GM21528 (cell line): Measurements from ENCODE around the gene ESRP2.

Experiments used
- ATAC-seq: cut with Tn5 transposase; IDR thresholded peaks from one replicate; pipeline ENCODE4 v1.9.1; 2021; ENCODE audit warnings: mild to moderate bottlenecking, moderate library complexity; ENCODE audit not compliant: unreplicated experiment, low FRiP score

ESRP2 gene

DNA sequence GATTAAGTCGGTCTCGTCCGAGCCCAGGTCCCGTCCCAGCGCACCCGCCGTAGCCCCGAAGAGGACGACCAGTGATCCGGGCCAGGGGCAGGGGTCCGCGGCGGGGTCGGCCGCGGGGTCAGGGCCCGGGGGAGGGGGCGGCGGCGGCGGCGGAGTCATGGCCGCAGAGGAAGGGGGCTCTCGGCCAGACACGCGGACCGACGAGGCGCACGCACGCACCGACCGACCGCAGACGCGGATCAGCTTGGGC lies at the start of gene ESRP2:
Gene ESRP2, minus strand, starts transcription at position 241 of the 250 bp plus-strand sequence. Its CDS starts 82 bp downstream, at position 159.
- no peak for ATAC-seq

- ATAC-seq, result no peak
These were observed 49.8 kb upstream of the ESRP2 start for GRCh38 chr16:68285683-68286082.

DNA sequence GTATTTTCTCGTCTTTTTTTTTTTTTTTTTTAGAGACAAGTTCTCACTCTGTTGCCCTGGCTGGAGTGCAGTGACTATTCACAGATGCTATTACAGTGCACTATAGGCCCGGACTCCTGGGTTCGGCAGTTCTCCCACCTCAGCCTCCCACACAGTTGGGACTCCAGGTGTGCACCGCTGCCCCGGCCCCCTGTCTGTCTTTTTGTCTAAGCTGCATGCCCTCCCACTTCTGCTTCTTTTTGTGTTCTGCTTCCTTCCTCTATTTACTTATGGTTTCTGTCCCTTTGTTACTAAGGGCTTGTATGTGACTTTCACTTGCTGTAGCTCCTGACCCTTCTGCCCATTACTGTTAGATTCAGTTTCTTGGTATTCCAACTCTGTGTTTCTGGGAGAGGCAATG lies 48.9 kb upstream of the ESRP2 start:
- peak; percentile 51 for ATAC-seq

DNA sequence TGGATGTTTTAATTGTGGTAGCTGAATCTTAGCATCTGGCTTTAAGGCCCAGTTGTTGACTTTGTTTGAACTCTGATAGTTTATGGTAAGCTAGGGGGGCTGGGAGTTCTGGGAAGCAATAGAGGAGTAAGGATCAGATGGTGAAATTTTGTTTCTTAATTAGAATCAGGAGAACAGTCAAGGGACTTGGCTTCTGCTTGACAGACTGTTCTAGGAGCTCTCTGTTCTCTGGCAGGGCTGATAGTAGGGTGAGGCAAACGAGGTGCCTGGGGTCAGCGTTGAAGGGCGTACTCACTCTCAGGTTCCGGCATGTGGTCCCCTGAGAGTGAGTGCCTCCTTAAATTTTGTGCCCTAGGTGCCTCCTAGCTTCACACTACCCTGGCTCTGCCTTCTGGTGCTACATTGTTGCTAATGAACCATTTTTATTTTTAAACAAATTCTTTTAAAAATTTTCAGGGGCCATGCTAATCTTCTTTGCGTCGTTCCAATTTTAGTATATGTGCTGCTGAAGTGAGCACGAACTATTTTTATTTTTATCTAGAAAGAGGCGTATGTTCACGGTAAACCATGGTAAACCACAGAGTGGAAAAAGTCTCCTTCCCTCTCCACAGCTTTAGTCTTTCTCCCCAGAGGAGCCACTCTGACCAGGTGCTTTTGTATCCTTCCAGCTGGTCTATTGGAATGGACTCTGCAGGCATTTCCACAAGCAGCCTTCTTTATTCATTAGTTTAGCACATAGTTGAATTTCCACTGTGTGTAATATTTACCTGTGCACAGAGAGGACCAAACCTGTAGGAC lies 48.1 kb upstream of the ESRP2 start:
- peak; percentile 42 for ATAC-seq

DNA sequence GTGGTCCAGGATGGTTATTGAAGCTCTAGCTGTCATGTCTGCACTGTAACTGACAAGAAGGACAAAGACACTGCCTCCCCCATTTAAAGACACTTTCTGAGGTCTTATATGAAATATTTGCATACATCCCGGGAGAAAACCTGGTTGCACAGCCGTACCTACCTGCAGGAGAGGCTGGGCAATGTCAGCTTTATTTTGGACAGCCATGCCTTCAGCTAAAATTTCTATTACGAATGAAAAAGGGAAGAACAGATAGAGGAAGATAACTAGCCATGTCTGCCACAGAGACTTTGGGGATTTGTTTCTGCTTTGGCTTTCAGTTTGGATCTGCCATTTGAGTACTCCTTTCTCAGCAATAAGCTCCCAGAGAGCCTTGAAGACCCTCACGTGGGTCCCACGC lies 47.4 kb upstream of the ESRP2 start:
- ATAC-seq, result no peak

GRCh38 chr16:68282064-68282452 lies 46.1 kb upstream of the ESRP2 start:
- ATAC-seq, result no peak

- ATAC-seq, result no peak
These were observed 45.6 kb upstream of the ESRP2 start for GRCh38 chr16:68281368-68282063.

- no peak for ATAC-seq
These were observed 44.0 kb upstream of the ESRP2 start for GRCh38 chr16:68279726-68280558.

- ATAC-seq, result no peak
These were observed 40.3 kb upstream of the ESRP2 start for GRCh38 chr16:68276223-68276622.

DNA sequence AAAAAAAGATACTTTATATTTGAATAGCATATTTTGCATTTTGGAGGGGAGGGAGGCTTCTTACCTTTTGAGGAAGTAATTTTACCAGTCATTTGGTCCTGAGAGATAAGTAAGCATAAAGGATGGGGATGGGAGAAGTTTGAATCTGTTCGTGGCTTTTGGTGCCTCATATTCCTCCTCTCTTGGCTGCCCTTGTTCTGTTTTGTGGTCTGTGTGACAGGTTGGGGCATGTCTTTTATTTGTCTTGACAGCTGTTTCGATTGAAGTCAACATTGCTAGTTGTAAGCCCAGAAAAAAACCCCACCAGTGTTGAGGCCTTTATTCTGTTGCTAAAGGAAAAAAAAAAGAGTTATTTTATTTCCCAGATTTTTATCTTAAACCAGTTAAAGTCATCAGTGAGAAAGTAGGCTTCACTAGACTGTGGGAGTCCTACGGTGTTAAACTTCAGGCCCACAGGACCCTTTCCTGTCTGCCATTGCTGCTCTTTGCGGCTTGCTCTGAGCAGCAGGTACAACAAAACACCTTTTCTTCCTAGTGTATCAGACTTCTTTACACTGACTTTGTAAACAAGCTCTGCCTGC lies 39.8 kb upstream of the ESRP2 start:
- peak; percentile 66 for ATAC-seq

GRCh38 chr16:68274441-68274840 lies 38.5 kb upstream of the ESRP2 start:
- no peak for ATAC-seq

DNA sequence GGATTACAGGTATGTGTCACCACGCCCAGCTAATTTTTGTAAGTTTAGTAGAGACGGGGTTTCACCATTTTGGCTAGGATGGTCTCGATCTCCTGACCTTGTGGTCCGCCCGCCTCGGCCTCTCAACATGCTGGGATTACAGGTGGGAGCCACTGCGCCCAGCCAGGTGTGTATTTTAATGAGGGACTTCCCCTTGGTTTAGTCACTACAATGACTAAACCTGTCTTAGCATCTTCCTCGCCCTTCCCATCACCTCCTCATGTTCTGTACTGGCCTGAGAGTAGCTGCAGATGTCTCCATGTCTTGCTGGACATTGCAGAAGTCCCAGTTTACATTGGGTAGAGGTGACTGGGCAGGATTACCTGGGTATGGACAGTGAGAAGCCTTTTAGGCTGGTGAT lies 38.0 kb upstream of the ESRP2 start:
- no peak for ATAC-seq

GRCh38 chr16:68273459-68273858 lies 37.5 kb upstream of the ESRP2 start:
- ATAC-seq, result no peak

DNA sequence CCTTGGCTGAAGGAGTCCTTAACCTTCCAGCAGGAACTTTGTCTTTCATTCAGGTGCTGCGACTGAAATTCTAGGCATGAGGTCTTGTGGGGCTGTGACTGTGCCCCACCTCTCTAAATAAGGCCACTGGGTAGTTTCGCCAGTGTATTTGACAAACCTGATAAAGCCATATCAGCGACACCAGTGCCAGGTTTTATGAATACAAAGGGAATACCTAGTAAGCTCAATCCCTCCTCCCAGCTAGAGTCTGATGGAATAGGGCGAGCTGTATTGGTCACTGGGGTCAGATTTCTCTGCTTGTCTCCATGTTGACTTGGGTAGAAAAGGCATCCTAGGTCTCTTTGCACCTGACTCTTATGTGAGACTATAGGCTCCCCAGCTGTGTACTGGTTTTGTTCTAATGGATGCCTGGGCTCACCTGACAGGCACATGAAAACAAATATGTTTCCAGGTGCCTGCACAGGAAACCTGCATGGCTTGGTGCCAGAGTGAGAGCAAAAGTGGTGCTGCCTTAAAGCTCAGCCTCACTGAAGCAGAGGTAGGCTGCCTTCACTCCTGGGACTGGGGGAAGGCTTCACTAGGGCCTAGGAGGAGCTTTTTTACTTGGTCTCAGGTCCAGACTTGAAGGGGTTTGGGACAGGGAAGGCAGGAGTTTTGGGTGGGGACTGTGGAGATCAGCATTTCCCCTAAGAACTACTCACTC lies 36.7 kb upstream of the ESRP2 start:
- ATAC-seq, result no peak

GRCh38 chr16:68270353-68270752 lies 34.4 kb upstream of the ESRP2 start:
- no peak for ATAC-seq

GRCh38 chr16:68269793-68270192 lies 33.9 kb upstream of the ESRP2 start:
- ATAC-seq, result no peak

GRCh38 chr16:68267612-68268405 lies 31.9 kb upstream of the ESRP2 start:
- no peak for ATAC-seq

DNA sequence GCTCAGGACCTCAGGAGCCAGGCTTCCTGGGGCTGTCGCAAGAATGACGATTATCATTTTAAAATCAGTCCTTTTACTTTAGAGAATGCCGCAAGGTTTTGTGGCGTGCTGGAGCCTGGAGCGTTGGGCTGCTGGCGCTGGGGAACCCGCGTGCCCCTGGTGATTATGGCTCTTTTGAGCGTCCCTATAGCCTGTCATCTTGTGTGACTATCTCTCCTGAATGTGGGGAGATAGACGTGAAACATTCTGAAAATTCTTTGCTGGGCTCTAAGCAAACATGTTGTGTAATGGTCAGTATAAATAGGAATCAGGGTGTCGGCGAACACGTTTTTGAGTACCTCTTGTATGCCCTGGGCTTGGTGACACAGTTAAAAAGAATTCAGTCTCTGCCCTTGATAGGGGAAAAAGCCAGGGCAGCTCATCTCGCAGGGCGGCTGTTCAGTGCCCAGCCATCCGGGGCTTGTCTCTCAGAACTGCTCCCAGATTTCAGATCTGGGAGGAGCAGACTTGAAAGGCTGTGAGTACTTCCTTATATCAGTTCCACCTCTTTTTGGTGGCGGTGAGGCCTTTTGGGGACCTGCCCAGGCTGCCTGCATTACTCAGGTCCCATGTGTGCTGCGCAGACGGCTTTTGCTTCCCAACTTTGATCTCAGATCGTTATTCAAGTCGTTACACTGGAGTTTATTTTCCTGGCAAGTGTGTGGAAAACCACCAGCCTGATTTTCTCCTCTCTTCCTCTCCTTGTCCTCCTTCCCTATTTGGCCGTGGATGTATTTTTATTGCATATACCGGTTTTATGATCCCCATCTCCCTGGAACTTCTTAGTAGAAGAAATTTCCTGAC lies 29.4 kb upstream of the ESRP2 start:
- peak; percentile 13 for ATAC-seq
